HL-60 (cell line): Measurements from ENCODE around the gene RAB1A.

Experiments
- DNase-seq, 2 experiments: peaks; one replicate each; pipeline ENCODE4 v3.0.0-alpha.2; 2010 to 2020; ENCODE audit warnings: low read depth in 1 of 2, low spot score in 1 of 2
- H3K27ac ChIP-seq: fragments of 250-450 bp; sonication (Bioruptor Pico); replicated peaks from 2 replicates; pipeline ENCODE4 v1.5.1; 2020; ENCODE audit warnings: mild to moderate bottlenecking, moderate library complexity
- H3K27me3 ChIP-seq: fragments of 250-450 bp; sonication (Bioruptor Pico); 2 replicates; pipeline ENCODE4 v1.5.1; 2021; ENCODE audit warnings: mild to moderate bottlenecking, moderate library complexity; ENCODE audit not compliant: insufficient read depth, poor library complexity, severe bottlenecking
- H3K4me3 ChIP-seq: replicated peaks from 2 replicates; pipeline ENCODE4 v1.5.1; 2011; ENCODE audit warnings: mild to moderate bottlenecking, control low read depth, low read length; ENCODE audit not compliant: insufficient read depth
- GABPA ChIP-seq: IDR thresholded peaks from 2 replicates; pipeline ENCODE4 v1.6.1; 2012; ENCODE audit warnings: low read depth
- POLR2AphosphoS5 ChIP-seq: IDR thresholded peaks from 2 replicates; pipeline ENCODE4 v1.6.1; 2012; ENCODE audit warnings: low read depth
- REST ChIP-seq: IDR thresholded peaks from 2 replicates; pipeline ENCODE4 v1.6.1; 2012; ENCODE audit warnings: low read depth; ENCODE audit not compliant: insufficient replicate concordance
- SPI1 ChIP-seq: IDR thresholded peaks from 2 replicates; pipeline ENCODE4 v1.6.1; 2012; ENCODE audit warnings: low read depth, mild to moderate bottlenecking, borderline replicate concordance
- TF ChIP-seq, protein P1 (sequence below): IDR thresholded peaks from one replicate; pipeline ENCODE4 v1.5.1; 2011; ENCODE audit warnings: low read length, control low read depth, inconsistent platforms; ENCODE audit not compliant: insufficient read depth

Gene RAB1A

DNA sequence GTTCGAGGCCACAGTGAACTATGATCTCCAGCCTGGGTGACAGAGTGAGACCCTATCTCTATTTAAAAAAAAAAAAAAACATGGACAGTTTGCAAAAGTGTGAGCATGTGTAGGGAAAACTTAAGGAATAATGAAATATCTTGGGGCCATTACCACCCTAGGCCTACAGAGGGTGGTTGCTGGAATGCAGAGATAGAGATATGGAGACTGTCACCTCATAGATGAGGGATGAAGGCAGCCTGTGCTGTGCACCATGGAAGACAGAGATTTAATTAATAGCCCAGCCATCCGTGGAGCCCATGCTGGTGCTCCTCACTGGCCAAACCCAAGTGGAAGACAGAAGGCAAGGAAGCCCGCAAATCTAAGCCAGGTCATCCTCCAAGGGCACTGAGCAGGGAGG is 90.3 kb downstream of the RAB1A start:
- no peak for DNase-seq
- TF ChIP-seq, protein P1, sequence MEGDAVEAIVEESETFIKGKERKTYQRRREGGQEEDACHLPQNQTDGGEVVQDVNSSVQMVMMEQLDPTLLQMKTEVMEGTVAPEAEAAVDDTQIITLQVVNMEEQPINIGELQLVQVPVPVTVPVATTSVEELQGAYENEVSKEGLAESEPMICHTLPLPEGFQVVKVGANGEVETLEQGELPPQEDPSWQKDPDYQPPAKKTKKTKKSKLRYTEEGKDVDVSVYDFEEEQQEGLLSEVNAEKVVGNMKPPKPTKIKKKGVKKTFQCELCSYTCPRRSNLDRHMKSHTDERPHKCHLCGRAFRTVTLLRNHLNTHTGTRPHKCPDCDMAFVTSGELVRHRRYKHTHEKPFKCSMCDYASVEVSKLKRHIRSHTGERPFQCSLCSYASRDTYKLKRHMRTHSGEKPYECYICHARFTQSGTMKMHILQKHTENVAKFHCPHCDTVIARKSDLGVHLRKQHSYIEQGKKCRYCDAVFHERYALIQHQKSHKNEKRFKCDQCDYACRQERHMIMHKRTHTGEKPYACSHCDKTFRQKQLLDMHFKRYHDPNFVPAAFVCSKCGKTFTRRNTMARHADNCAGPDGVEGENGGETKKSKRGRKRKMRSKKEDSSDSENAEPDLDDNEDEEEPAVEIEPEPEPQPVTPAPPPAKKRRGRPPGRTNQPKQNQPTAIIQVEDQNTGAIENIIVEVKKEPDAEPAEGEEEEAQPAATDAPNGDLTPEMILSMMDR: no peak
- TF ChIP-seq SPI1: no peak
- TF ChIP-seq POLR2AphosphoS5: no peak
- TF ChIP-seq REST: no peak
- TF ChIP-seq GABPA: no peak
- no peak overlapping the region for H3K27ac ChIP-seq
- no peaks in the 10 kb centered on the region for H3K27me3 ChIP-seq
- H3K4me3 ChIP-seq: no peak overlapping the region

- Histone ChIP-seq H3K4me3 (no peak overlapping the region), H3K27ac (no peak overlapping the region), H3K27me3 (no peaks in the 10 kb centered on the region)
- TF ChIP-seq, protein P1: no peak
- TF ChIP-seq REST (no peak), POLR2AphosphoS5 (no peak), GABPA (no peak), SPI1 (no peak)
- no peak for DNase-seq
Observed at GRCh38 chr2:65037178-65037577, 92.7 kb downstream of the RAB1A start.
